Rectal smooth muscle tissue (tissue), 1 donor: ENCODE results near the gene SH3TC1.

Experiments used
- H3K27ac ChIP-seq: one replicate; pipeline ENCODE4 v1.7.0; 2013; ENCODE audit warnings: low read depth, low read length, inconsistent platforms
- H3K27me3 ChIP-seq: one replicate; pipeline ENCODE4 v1.7.0; 2013; ENCODE audit warnings: low read length; ENCODE audit not compliant: control insufficient read depth, insufficient read depth
- H3K36me3 ChIP-seq: one replicate; pipeline ENCODE4 v1.7.0; 2013; ENCODE audit warnings: low read length; ENCODE audit not compliant: control insufficient read depth, insufficient read depth
- H3K4me1 ChIP-seq: one replicate; pipeline ENCODE4 v1.7.0; 2013; ENCODE audit warnings: low read length; ENCODE audit not compliant: control insufficient read depth, insufficient read depth
- H3K4me3 ChIP-seq: one replicate; pipeline ENCODE4 v1.7.0; 2013; ENCODE audit warnings: low read length
- H3K9ac ChIP-seq: one replicate; pipeline ENCODE4 v1.7.0; 2013; ENCODE audit warnings: low read length

Gene SH3TC1

DNA sequence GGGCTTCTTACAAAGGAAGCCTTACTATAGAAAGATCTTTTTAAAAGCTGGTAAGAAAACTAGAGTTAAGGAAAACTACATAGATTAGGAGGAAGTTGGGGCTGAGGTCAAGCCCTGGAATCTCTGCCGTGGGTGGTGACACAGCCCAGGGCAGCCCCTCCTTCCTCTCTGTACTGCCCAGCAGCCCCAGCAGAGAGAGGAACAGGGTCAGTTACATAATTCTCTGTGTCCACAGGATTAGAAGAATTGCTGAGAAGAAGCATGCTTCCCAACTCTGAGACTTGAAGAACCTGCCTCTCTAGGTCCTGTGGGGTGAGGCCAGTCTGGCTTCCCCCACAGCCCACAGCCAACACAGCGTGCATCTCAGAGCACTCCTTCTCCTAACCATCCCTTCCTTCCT is 31.3 kb upstream of the SH3TC1 start:
- no peak overlapping the region for H3K9ac ChIP-seq
- no peak overlapping the region for H3K4me3 ChIP-seq
- H3K4me1 ChIP-seq: no peaks in the 10 kb centered on the region
- H3K27me3 ChIP-seq: peaks cover 3% of the 10 kb centered on the region
- H3K36me3 ChIP-seq: no peaks in the 10 kb centered on the region
- no peak overlapping the region for H3K27ac ChIP-seq

DNA sequence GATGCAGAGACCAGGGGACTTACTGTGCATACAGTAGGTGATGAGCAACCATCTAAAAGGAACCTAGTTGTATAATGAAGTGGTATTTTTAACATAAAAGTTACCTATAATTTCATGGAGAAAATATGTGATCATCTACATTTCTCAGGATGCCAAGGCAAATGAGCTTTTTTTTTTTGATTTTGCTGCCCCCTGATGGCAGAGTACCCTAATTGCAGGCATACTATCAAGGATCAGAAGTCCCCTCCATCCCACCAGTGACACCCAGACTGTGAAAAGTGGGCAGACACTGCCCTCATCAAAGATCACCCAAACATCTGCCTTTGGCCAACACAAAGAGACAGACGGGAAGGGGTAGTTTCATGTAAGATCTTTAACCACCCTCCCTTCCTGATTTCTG is 30.9 kb upstream of the SH3TC1 start:
- no peak overlapping the region for H3K9ac ChIP-seq
- H3K4me1 ChIP-seq: no peaks in the 10 kb centered on the region

GRCh38 chr4:8168832-8169598 is 30.1 kb upstream of the SH3TC1 start:
- no peaks in the 10 kb centered on the region for H3K36me3 ChIP-seq
- H3K27ac ChIP-seq: no peak overlapping the region
- H3K27me3 ChIP-seq: peaks cover 3% of the 10 kb centered on the region
- no peak overlapping the region for H3K4me3 ChIP-seq
- no peak overlapping the region for H3K9ac ChIP-seq
- H3K4me1 ChIP-seq: no peaks in the 10 kb centered on the region

More for the DNA sequence above, 30.9 kb upstream of the SH3TC1 start:
- Histone ChIP-seq H3K27me3 (peaks cover 3% of the 10 kb centered on the region), H3K36me3 (no peaks in the 10 kb centered on the region), H3K4me3 (no peak overlapping the region), H3K27ac (no peak overlapping the region)

- Histone ChIP-seq H3K4me1 (no peaks in the 10 kb centered on the region), H3K9ac (no peak overlapping the region), H3K36me3 (no peaks in the 10 kb centered on the region), H3K27me3 (peaks cover 3% of the 10 kb centered on the region), H3K4me3 (no peak overlapping the region), H3K27ac (no peak overlapping the region)
These were observed 29.3 kb upstream of the SH3TC1 start for GRCh38 chr4:8169763-8170162.

- Histone ChIP-seq H3K27me3 (peaks cover 3% of the 10 kb centered on the region), H3K36me3 (no peaks in the 10 kb centered on the region), H3K4me3 (no peak overlapping the region), H3K27ac (no peak overlapping the region), H3K9ac (no peak overlapping the region), H3K4me1 (no peaks in the 10 kb centered on the region)
These were observed 28.7 kb upstream of the SH3TC1 start for GRCh38 chr4:8170341-8170740.

GRCh38 chr4:8171266-8171665 is 27.8 kb upstream of the SH3TC1 start:
- H3K9ac ChIP-seq: no peak overlapping the region
- H3K27ac ChIP-seq: no peak overlapping the region
- H3K36me3 ChIP-seq: no peaks in the 10 kb centered on the region
- H3K4me1 ChIP-seq: no peaks in the 10 kb centered on the region
- peaks cover 3% of the 10 kb centered on the region for H3K27me3 ChIP-seq
- no peak overlapping the region for H3K4me3 ChIP-seq

- peaks cover 3% of the 10 kb centered on the region for H3K27me3 ChIP-seq
- no peaks in the 10 kb centered on the region for H3K36me3 ChIP-seq
- no peak overlapping the region for H3K9ac ChIP-seq
- no peaks in the 10 kb centered on the region for H3K4me1 ChIP-seq
- no peak overlapping the region for H3K4me3 ChIP-seq
- H3K27ac ChIP-seq: no peak overlapping the region
These were observed 26.8 kb upstream of the SH3TC1 start for GRCh38 chr4:8171984-8172924.

DNA sequence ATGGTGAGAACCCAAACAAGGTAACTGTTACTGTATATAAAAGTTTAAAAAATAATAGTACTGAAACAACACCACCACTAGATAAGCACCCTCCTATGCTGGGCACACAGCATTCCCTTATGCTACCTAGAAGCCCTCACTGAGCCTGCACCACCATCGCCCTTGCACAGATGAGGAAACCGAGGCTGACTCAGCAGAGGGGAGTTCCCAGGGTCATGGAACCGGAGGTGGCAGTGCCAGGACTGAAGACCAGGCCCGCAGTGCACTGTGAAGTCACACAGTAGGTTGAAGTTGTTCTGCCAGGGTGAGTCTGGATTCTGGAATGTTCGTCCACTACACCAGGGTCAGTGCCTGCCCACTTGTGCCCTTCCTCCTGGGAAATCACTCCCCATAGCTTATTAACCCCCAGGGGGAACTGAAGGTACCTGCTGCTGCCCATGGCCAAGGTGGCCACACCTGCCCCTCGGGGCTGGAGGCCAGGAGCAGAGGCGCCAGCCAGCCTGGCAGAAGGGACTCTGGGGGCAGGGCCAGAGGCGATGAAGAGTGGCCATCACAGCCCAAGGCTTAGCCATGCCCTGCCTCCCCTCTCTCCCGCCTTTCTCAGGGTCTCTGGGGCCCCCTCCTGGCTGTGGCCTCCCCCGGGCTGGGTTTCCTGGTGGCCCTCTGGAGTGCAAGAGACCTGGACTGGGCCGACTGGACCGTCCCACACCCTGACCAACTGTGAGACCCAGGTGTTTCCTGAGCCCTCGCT is 25.4 kb upstream of the SH3TC1 start:
- Histone ChIP-seq H3K27ac (no peak overlapping the region), H3K27me3 (peaks cover 3% of the 10 kb centered on the region), H3K36me3 (no peaks in the 10 kb centered on the region), H3K9ac (no peak overlapping the region), H3K4me1 (no peaks in the 10 kb centered on the region), H3K4me3 (no peak overlapping the region)

- Histone ChIP-seq H3K36me3 (no peaks in the 10 kb centered on the region), H3K27ac (no peak overlapping the region), H3K4me3 (no peak overlapping the region)
These were observed 24.1 kb upstream of the SH3TC1 start for GRCh38 chr4:8174970-8175369.

DNA sequence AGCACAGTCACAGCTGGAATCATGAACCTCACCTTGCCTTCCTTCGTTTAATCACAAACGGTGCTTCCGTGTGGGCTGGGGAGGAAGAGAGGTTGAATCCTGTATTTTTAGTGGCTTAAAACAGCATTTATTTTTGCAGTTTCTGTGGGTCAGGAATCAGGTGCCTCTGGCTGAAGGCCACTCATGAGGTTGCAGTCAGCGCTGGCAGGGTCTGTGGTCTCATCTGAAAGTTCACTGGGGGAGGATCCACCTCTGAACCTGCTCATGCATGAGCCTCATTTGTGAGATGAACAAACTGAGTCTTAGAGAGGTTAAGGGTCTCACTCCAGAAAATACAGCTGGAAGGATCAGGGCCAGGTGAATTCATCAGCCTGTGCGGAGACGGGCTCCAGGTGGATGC is 23.4 kb upstream of the SH3TC1 start:
- H3K4me3 ChIP-seq: no peak overlapping the region
- H3K4me1 ChIP-seq: no peaks in the 10 kb centered on the region
- no peaks in the 10 kb centered on the region for H3K36me3 ChIP-seq
- peaks cover 3% of the 10 kb centered on the region for H3K27me3 ChIP-seq
- no peak overlapping the region for H3K27ac ChIP-seq
- H3K9ac ChIP-seq: no peak overlapping the region

More at GRCh38 chr4:8174970-8175369, 24.1 kb upstream of the SH3TC1 start:
- H3K4me1 ChIP-seq: no peaks in the 10 kb centered on the region
- H3K27me3 ChIP-seq: peaks cover 3% of the 10 kb centered on the region
- no peak overlapping the region for H3K9ac ChIP-seq

DNA sequence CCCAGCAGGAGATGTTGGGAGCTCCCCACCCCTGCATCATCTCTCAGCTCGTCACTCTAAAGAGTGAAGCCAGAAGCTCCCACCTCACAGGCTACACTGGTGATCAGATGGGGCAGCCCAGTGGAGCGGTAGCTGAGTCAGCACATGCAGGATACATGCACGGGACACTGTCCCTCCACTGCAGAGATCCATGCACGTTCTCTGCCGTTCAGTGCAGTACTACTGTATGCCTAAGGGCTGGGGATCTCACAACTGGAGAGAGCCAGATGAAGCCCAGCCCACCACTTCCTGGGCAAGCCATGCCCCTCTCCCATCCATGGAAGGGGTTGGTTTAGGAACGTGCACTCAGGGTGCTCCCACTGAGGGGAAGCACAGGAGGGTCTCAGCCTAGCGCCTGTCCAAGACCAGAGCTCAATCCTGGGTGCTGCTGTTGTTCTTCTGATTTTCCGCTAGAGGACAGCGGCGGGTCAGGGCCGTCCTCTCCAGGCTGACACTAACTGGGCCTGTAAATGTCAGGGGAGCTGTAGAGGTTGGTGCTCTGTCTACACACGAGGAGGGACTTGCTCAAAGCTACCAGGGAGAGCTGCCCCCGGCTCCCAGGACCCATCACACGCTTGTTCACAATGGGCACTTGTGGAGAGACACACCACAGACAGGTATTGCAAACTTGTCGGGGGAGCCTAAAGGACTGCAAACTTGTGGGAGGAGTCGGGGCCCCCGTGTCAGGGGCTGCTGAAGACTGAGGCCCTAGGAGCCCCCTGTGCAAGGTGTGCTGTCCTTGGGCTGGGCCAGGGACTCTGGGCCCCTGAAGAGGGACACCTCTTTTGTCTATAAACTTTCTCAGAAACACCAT is 22.3 kb upstream of the SH3TC1 start:
- H3K27me3 ChIP-seq: peaks cover 3% of the 10 kb centered on the region
- no peaks in the 10 kb centered on the region for H3K36me3 ChIP-seq
- no peaks in the 10 kb centered on the region for H3K4me1 ChIP-seq
- H3K9ac ChIP-seq: no peak overlapping the region
- H3K4me3 ChIP-seq: no peak overlapping the region
- H3K27ac ChIP-seq: no peak overlapping the region
